OCI-M2 (cell line): ENCODE results near the gene NDRG3.
"Not testable (repeated sequence)": the region's sequence is repeated elsewhere in the genome, so short reads cannot be mapped to it uniquely, and the experiment has no call there.

ENCODE experiments used
- DNase-seq: peaks from one replicate; lab custom pipeline; 2025; ENCODE audit not compliant: unreplicated experiment; lab: John Stamatoyannopoulos, UW

NDRG3 gene

GRCh38 chr20:36645998-36646397, 99.9 kb downstream of the NDRG3 start, which contains the start of gene SLA2:
TSS of gene SLA2 (minus strand) at chr20:36646196. CDS start at chr20:36641335, 4,861 bp downstream.
- DNase-seq, result no peak

GRCh38 chr20:36645353-36645752, 100.5 kb downstream of the NDRG3 start:
- DNase-seq, result no peak

GRCh38 chr20:36644706-36645095, 101.2 kb downstream of the NDRG3 start:
- no peak for DNase-seq

GRCh38 chr20:36644032-36644705, 101.7 kb downstream of the NDRG3 start:
- DNase-seq, result no peak

GRCh38 chr20:36642136-36642535, 103.8 kb downstream of the NDRG3 start:
- no peak for DNase-seq

GRCh38 chr20:36641506-36641843, 104.4 kb downstream of the NDRG3 start:
- DNase-seq, result no peak

- not testable (repeated sequence) for DNase-seq
Measured at GRCh38 chr20:36638876-36639400, 107.0 kb downstream of the NDRG3 start.

- no peak for DNase-seq
Measured at GRCh38 chr20:36634342-36634741, 111.5 kb downstream of the NDRG3 start.

GRCh38 chr20:36633285-36633772, 112.6 kb downstream of the NDRG3 start:
- no peak for DNase-seq

GRCh38 chr20:36632487-36633284, 113.2 kb downstream of the NDRG3 start:
- DNase-seq, result no peak

GRCh38 chr20:36632147-36632486, 113.8 kb downstream of the NDRG3 start:
- DNase-seq, result no peak

- no peak for DNase-seq
Measured at GRCh38 chr20:36631646-36632045, 114.2 kb downstream of the NDRG3 start.

- no peak for DNase-seq
Measured at GRCh38 chr20:36629719-36630681, 115.9 kb downstream of the NDRG3 start.

- no peak for DNase-seq
Measured at GRCh38 chr20:36628076-36628475, 117.8 kb downstream of the NDRG3 start.

- DNase-seq, result no peak
Measured at GRCh38 chr20:36624944-36625324, 121.0 kb downstream of the NDRG3 start.

- DNase-seq, result no peak
Measured at GRCh38 chr20:36624068-36624943, 121.6 kb downstream of the NDRG3 start.

- DNase-seq, result no peak
Measured at GRCh38 chr20:36623444-36623843, 122.4 kb downstream of the NDRG3 start.

GRCh38 chr20:36620917-36621316, 125.0 kb downstream of the NDRG3 start:
- no peak for DNase-seq

- no peak for DNase-seq
Measured at GRCh38 chr20:36614781-36615557, 130.9 kb downstream of the NDRG3 start.
